NK-92 (cell line): ENCODE data around the gene GNAS-AS1.
"Not testable (repeated sequence)": the region's sequence is repeated elsewhere in the genome, so short reads cannot be mapped to it uniquely, and the experiment has no call there.

Experiments
- DNase-seq: peaks from one replicate; lab custom pipeline; 2025; ENCODE audit not compliant: unreplicated experiment; lab: John Stamatoyannopoulos, UW

The GNAS-AS1 gene

GRCh38 chr20:58837717-58838116, 13.0 kb downstream of the GNAS-AS1 start:
- DNase-seq = no peak

- no peak for DNase-seq
Measured at GRCh38 chr20:58836616-58837204, 14.0 kb downstream of the GNAS-AS1 start.

GRCh38 chr20:58835231-58835630, 15.5 kb downstream of the GNAS-AS1 start:
- DNase-seq = no peak

GRCh38 chr20:58833921-58834320, 16.8 kb downstream of the GNAS-AS1 start:
- no peak for DNase-seq

GRCh38 chr20:58832457-58832856, 18.2 kb downstream of the GNAS-AS1 start:
- DNase-seq = no peak

- no peak for DNase-seq
Measured at GRCh38 chr20:58829531-58829941, 21.2 kb downstream of the GNAS-AS1 start.

- DNase-seq = not testable (repeated sequence)
Measured at GRCh38 chr20:58828804-58829203, 21.9 kb downstream of the GNAS-AS1 start.

- no peak for DNase-seq
Measured at GRCh38 chr20:58828136-58828535, 22.6 kb downstream of the GNAS-AS1 start.

GRCh38 chr20:58826271-58826670, 24.4 kb downstream of the GNAS-AS1 start:
- no peak for DNase-seq

- no peak for DNase-seq
Measured at GRCh38 chr20:58825450-58825849, 25.3 kb downstream of the GNAS-AS1 start.

- DNase-seq = no peak
Measured at GRCh38 chr20:58824843-58825242, 25.9 kb downstream of the GNAS-AS1 start.

GRCh38 chr20:58822748-58823730, 27.7 kb downstream of the GNAS-AS1 start:
- DNase-seq = no peak

- no peak for DNase-seq
Measured at GRCh38 chr20:58822149-58822548, 28.6 kb downstream of the GNAS-AS1 start.

GRCh38 chr20:58820515-58820914, 30.2 kb downstream of the GNAS-AS1 start:
- not testable (repeated sequence) for DNase-seq

- DNase-seq = no peak
Measured at GRCh38 chr20:58819921-58820320, 30.8 kb downstream of the GNAS-AS1 start.

- no peak for DNase-seq
Measured at GRCh38 chr20:58818586-58819285, 32.0 kb downstream of the GNAS-AS1 start.

GRCh38 chr20:58817748-58818147, 33.0 kb downstream of the GNAS-AS1 start:
- DNase-seq = no peak

- no peak for DNase-seq
Measured at GRCh38 chr20:58816957-58817651, 33.6 kb downstream of the GNAS-AS1 start.

- no peak for DNase-seq
Measured at GRCh38 chr20:58816051-58816450, 34.7 kb downstream of the GNAS-AS1 start.

- no peak for DNase-seq
Measured at GRCh38 chr20:58815448-58815847, 35.3 kb downstream of the GNAS-AS1 start.

GRCh38 chr20:58813369-58813768, 37.3 kb downstream of the GNAS-AS1 start:
- no peak for DNase-seq
